ENCODE results near the gene ABCA13. TPM values are rescaled to one million over a fixed set of nuclear protein-coding genes. Genes with fewer than 3 reads are reported as not detected.

ABCA13 gene
- total RNA-seq: not detected
- polyA plus RNA-seq: not detected

GRCh38 chr7:48171202-48171601 is at the start of gene ABCA13:
TSS of gene ABCA13 (plus strand) at chr7:48171458. CDS start at chr7:48171484, 26 bp downstream.
- no peak within 1 kb of the TSS for H3K27ac ChIP-seq (ENCODE audit: low read depth, low read length)
- H3K27me3 ChIP-seq (ENCODE audit: insufficient read depth, low read length, poor library complexity, severe bottlenecking): no peaks in the 10 kb centered on the region
- H3K4me1 ChIP-seq (ENCODE audit: insufficient read depth, low read length): no peaks in the 10 kb centered on the region
- Mint-ChIP-seq H3K9me3 (peaks cover 0 to 5% (median 0%) of the 10 kb centered on the region in 5 donors), H3K4me1 (no peaks in the 10 kb centered on the region), H3K27ac (no peak within 1 kb of the TSS), H3K27me3 (peaks cover 3 to 29% of the 10 kb centered on the region in 2 donors), H3K36me3 (peaks cover 0 to 1% (median 0%) of the 10 kb centered on the region in 3 donors), H3K4me3 (no peak within 1 kb of the TSS)
- no peak within 1 kb of the TSS for H3K4me3 ChIP-seq (ENCODE audit: low read length)
- no peaks in the 10 kb centered on the region for H3K36me3 ChIP-seq (ENCODE audit: insufficient read depth, low read length)
- DNase-seq: no peak
- H3K9me3 ChIP-seq (ENCODE audit: low read length): no peaks in the 10 kb centered on the region
- POLR2A ChIA-PET: no interaction called here
- CTCF ChIA-PET: no interaction called here

- H3K4me1 Mint-ChIP-seq: no peaks in the 10 kb centered on the region
- Histone ChIP-seq H3K4me3 (ENCODE audit: low read length) (no peak overlapping the region), H3K36me3 (ENCODE audit: insufficient read depth, low read length) (no peaks in the 10 kb centered on the region), H3K9me3 (ENCODE audit: low read length) (no peaks in the 10 kb centered on the region), H3K27ac (ENCODE audit: low read depth, low read length) (no peak overlapping the region), H3K4me1 (ENCODE audit: insufficient read depth, low read length) (no peaks in the 10 kb centered on the region), H3K27me3 (ENCODE audit: insufficient read depth, low read length, poor library complexity, severe bottlenecking) (no peaks in the 10 kb centered on the region)
- H3K27ac Mint-ChIP-seq: no peak overlapping the region
- peaks cover 8 to 16% (median 12%) of the 10 kb centered on the region in 5 donors for H3K9me3 Mint-ChIP-seq
- peaks cover 0 to 3% (median 2%) of the 10 kb centered on the region in 3 donors for H3K36me3 Mint-ChIP-seq
- ChIA-PET POLR2A (no interaction called here), CTCF (no interaction called here)
- no peak for DNase-seq
- H3K27me3 Mint-ChIP-seq: peaks cover 17 to 35% of the 10 kb centered on the region in 2 donors
- H3K4me3 Mint-ChIP-seq: no peak overlapping the region
Measured at GRCh38 chr7:48126037-48126436, 45.2 kb upstream of the ABCA13 start.

GRCh38 chr7:48130658-48131108 is 40.6 kb upstream of the ABCA13 start:
- ChIA-PET CTCF (interaction anchor here (0.9 kb wide), 1 partner anchor 20 kb away, joined by 3 read pairs; no protein-coding TSS in a partner anchor), POLR2A (no interaction called here)
- H3K4me3 ChIP-seq (ENCODE audit: low read length): no peak overlapping the region
- H3K4me3 Mint-ChIP-seq: no peak overlapping the region
- H3K36me3 ChIP-seq (ENCODE audit: insufficient read depth, low read length): no peaks in the 10 kb centered on the region
- no peak overlapping the region for H3K27ac ChIP-seq (ENCODE audit: low read depth, low read length)
- no peaks in the 10 kb centered on the region for H3K4me1 Mint-ChIP-seq
- peaks cover 0 to 6% (median 2%) of the 10 kb centered on the region in 3 donors for H3K36me3 Mint-ChIP-seq
- peaks cover 15 to 30% of the 10 kb centered on the region in 2 donors for H3K27me3 Mint-ChIP-seq
- no peaks in the 10 kb centered on the region for H3K4me1 ChIP-seq (ENCODE audit: insufficient read depth, low read length)
- H3K9me3 ChIP-seq (ENCODE audit: low read length): no peaks in the 10 kb centered on the region
- H3K27me3 ChIP-seq (ENCODE audit: insufficient read depth, low read length, poor library complexity, severe bottlenecking): no peaks in the 10 kb centered on the region
- DNase-seq: no peak
- H3K27ac Mint-ChIP-seq: no peak overlapping the region
- H3K9me3 Mint-ChIP-seq: peaks cover 4 to 13% (median 9%) of the 10 kb centered on the region in 5 donors

- Histone ChIP-seq H3K27me3 (ENCODE audit: insufficient read depth, low read length, poor library complexity, severe bottlenecking) (no peaks in the 10 kb centered on the region), H3K27ac (ENCODE audit: low read depth, low read length) (no peak overlapping the region), H3K4me3 (ENCODE audit: low read length) (no peak overlapping the region), H3K4me1 (ENCODE audit: insufficient read depth, low read length) (no peaks in the 10 kb centered on the region), H3K9me3 (ENCODE audit: low read length) (no peaks in the 10 kb centered on the region), H3K36me3 (ENCODE audit: insufficient read depth, low read length) (no peaks in the 10 kb centered on the region)
- Mint-ChIP-seq H3K27ac (no peak overlapping the region), H3K36me3 (peaks cover 0 to 13% (median 0%) of the 10 kb centered on the region in 3 donors), H3K4me3 (no peak overlapping the region), H3K9me3 (peaks cover 0 to 2% (median 0%) of the 10 kb centered on the region in 5 donors), H3K27me3 (peaks cover 8 to 25% of the 10 kb centered on the region in 2 donors), H3K4me1 (no peaks in the 10 kb centered on the region)
- ChIA-PET POLR2A (no interaction called here), CTCF (interaction anchor here (0.9 kb wide), 1 partner anchor 144 kb away, joined by 3 read pairs; no protein-coding TSS in a partner anchor)
- no peak for DNase-seq
Measured at GRCh38 chr7:48132792-48133191, 38.5 kb upstream of the ABCA13 start.

- no peak for DNase-seq
- H3K27me3 ChIP-seq (ENCODE audit: insufficient read depth, low read length, poor library complexity, severe bottlenecking): no peaks in the 10 kb centered on the region
- H3K27ac ChIP-seq (ENCODE audit: low read depth, low read length): no peak overlapping the region
- H3K9me3 Mint-ChIP-seq: peaks cover 0 to 9% (median 0%) of the 10 kb centered on the region in 5 donors
- peaks cover 7 to 11% of the 10 kb centered on the region in 2 donors for H3K27me3 Mint-ChIP-seq
- POLR2A ChIA-PET: no interaction called here
- no peaks in the 10 kb centered on the region for H3K9me3 ChIP-seq (ENCODE audit: low read length)
- no peak overlapping the region for H3K4me3 Mint-ChIP-seq
- no peaks in the 10 kb centered on the region for H3K4me1 ChIP-seq (ENCODE audit: insufficient read depth, low read length)
- H3K4me3 ChIP-seq (ENCODE audit: low read length): no peak overlapping the region
- no peaks in the 10 kb centered on the region for H3K36me3 ChIP-seq (ENCODE audit: insufficient read depth, low read length)
- H3K4me1 Mint-ChIP-seq: peaks cover 0 to 11% (median 10%) of the 10 kb centered on the region in 3 donors
- H3K36me3 Mint-ChIP-seq: peaks cover 0 to 12% (median 0%) of the 10 kb centered on the region in 3 donors
- CTCF ChIA-PET: no interaction called here
- no peak overlapping the region for H3K27ac Mint-ChIP-seq
Measured at GRCh38 chr7:48139459-48139858, 31.8 kb upstream of the ABCA13 start.

GRCh38 chr7:48140001-48140681 is 31.1 kb upstream of the ABCA13 start:
- peaks cover 0 to 11% (median 10%) of the 10 kb centered on the region in 3 donors for H3K4me1 Mint-ChIP-seq
- POLR2A ChIA-PET: no interaction called here
- no peak overlapping the region for H3K4me3 ChIP-seq (ENCODE audit: low read length)
- H3K27me3 ChIP-seq (ENCODE audit: insufficient read depth, low read length, poor library complexity, severe bottlenecking): no peaks in the 10 kb centered on the region
- no peaks in the 10 kb centered on the region for H3K36me3 ChIP-seq (ENCODE audit: insufficient read depth, low read length)
- H3K27ac ChIP-seq (ENCODE audit: low read depth, low read length): no peak overlapping the region
- no peak overlapping the region for H3K27ac Mint-ChIP-seq
- peaks cover 7 to 11% of the 10 kb centered on the region in 2 donors for H3K27me3 Mint-ChIP-seq
- no peaks in the 10 kb centered on the region for H3K9me3 ChIP-seq (ENCODE audit: low read length)
- H3K36me3 Mint-ChIP-seq: peaks cover 0 to 12% (median 0%) of the 10 kb centered on the region in 3 donors
- H3K9me3 Mint-ChIP-seq: peaks cover 0 to 9% (median 0%) of the 10 kb centered on the region in 5 donors
- H3K4me1 ChIP-seq (ENCODE audit: insufficient read depth, low read length): no peaks in the 10 kb centered on the region
- CTCF ChIA-PET: no interaction called here
- DNase-seq: no peak
- H3K4me3 Mint-ChIP-seq: peak overlapping the region in 3 of 7 donors; percentile 16 to 37 (median 24)

GRCh38 chr7:48141521-48141920 is 29.7 kb upstream of the ABCA13 start:
- Mint-ChIP-seq H3K9me3 (peaks cover 0 to 9% (median 0%) of the 10 kb centered on the region in 5 donors), H3K27ac (no peak overlapping the region), H3K27me3 (peaks cover 13 to 23% of the 10 kb centered on the region in 2 donors), H3K4me3 (no peak overlapping the region), H3K36me3 (peaks cover 0 to 5% (median 0%) of the 10 kb centered on the region in 3 donors), H3K4me1 (peaks cover 0 to 11% (median 10%) of the 10 kb centered on the region in 3 donors)
- CTCF ChIA-PET: no interaction called here
- H3K4me3 ChIP-seq (ENCODE audit: low read length): no peak overlapping the region
- POLR2A ChIA-PET: no interaction called here
- no peak for DNase-seq
- H3K9me3 ChIP-seq (ENCODE audit: low read length): no peaks in the 10 kb centered on the region
- H3K27me3 ChIP-seq (ENCODE audit: insufficient read depth, low read length, poor library complexity, severe bottlenecking): no peaks in the 10 kb centered on the region
- no peaks in the 10 kb centered on the region for H3K36me3 ChIP-seq (ENCODE audit: insufficient read depth, low read length)
- H3K27ac ChIP-seq (ENCODE audit: low read depth, low read length): no peak overlapping the region
- H3K4me1 ChIP-seq (ENCODE audit: insufficient read depth, low read length): no peaks in the 10 kb centered on the region

GRCh38 chr7:48144291-48144768 is 26.9 kb upstream of the ABCA13 start:
- Mint-ChIP-seq H3K4me3 (no peak overlapping the region), H3K36me3 (peaks cover 0 to 5% (median 0%) of the 10 kb centered on the region in 3 donors), H3K4me1 (peaks cover 0 to 10% (median 7%) of the 10 kb centered on the region in 3 donors), H3K27ac (no peak overlapping the region), H3K27me3 (peaks cover 23 to 36% of the 10 kb centered on the region in 2 donors), H3K9me3 (peaks cover 0 to 9% (median 0%) of the 10 kb centered on the region in 5 donors)
- Histone ChIP-seq H3K4me1 (ENCODE audit: insufficient read depth, low read length) (no peaks in the 10 kb centered on the region), H3K36me3 (ENCODE audit: insufficient read depth, low read length) (no peaks in the 10 kb centered on the region), H3K27me3 (ENCODE audit: insufficient read depth, low read length, poor library complexity, severe bottlenecking) (no peaks in the 10 kb centered on the region), H3K4me3 (ENCODE audit: low read length) (no peak overlapping the region), H3K9me3 (ENCODE audit: low read length) (no peaks in the 10 kb centered on the region), H3K27ac (ENCODE audit: low read depth, low read length) (no peak overlapping the region)
- CTCF ChIA-PET: no interaction called here
- DNase-seq: no peak
- POLR2A ChIA-PET: no interaction called here

Data from CD8-positive, alpha-beta memory T cell (primary cell).